Transverse colon (tissue), 4 donors: Measurements from ENCODE around the gene SART3. TPM values are rescaled to one million over a fixed set of nuclear protein-coding genes. Genes with fewer than 3 reads are reported as not detected.

Experiments used
- DNase-seq: peaks from one replicate; pipeline ENCODE4 v3.0.0-alpha.2; 2019
- H3K27ac ChIP-seq, 4 donors: fragments of 200-600 bp; sonication (generic); 2 replicates each; pipeline ENCODE4 v1.5.1; 2016 to 2018; ENCODE audit warnings: inconsistent platforms in 4 of 4
- H3K27me3 ChIP-seq: fragments of 200-600 bp; sonication (generic); 2 replicates; pipeline ENCODE4 v1.5.1; 2017; ENCODE audit warnings: inconsistent platforms
- H3K36me3 ChIP-seq, 4 donors: fragments of 200-600 bp; sonication (generic); 2 replicates each; pipeline ENCODE4 v1.5.1; 2017 to 2019; ENCODE audit warnings: inconsistent platforms in 4 of 4
- H3K4me1 ChIP-seq, 4 donors: fragments of 200-600 bp; sonication (generic); 2 replicates each; pipeline ENCODE4 v1.5.1; 2017 to 2020; ENCODE audit warnings: inconsistent platforms in 4 of 4
- H3K4me3 ChIP-seq, 4 donors: fragments of 200-600 bp; sonication (generic); 1 replicate in 1 of 4; 2 replicates in 3 of 4; pipeline versions ENCODE4 v1.5.1 to v1.6.1; 2017 to 2019; ENCODE audit warnings: inconsistent platforms in 4 of 4
- H3K9me3 ChIP-seq, 2 donors: fragments of 200-600 bp; sonication (generic); 2 replicates each; pipeline ENCODE4 v1.5.1; 2017 to 2019; ENCODE audit warnings: inconsistent platforms in 2 of 2
- CTCF ChIP-seq, 5 experiments: fragments of 200-600 bp in 3 of 5; fragments of 450-650 bp in 2 of 5; sonication (generic) in 3 of 5; IDR thresholded peaks; 1 replicate in 2 of 5; 2 replicates in 3 of 5; pipeline ENCODE4 v1.5.1; 2016 to 2017; ENCODE audit warnings: antibody characterized with exemption in 5 of 5, inconsistent platforms in 3 of 5, mild to moderate bottlenecking in 2 of 5, moderate library complexity in 1 of 5
- EP300 ChIP-seq: sonication (generic); formaldehyde crosslinking; IDR thresholded peaks from one replicate; pipeline ENCODE4 v1.6.1; 2017; ENCODE audit warnings: antibody characterized with exemption, low read depth
- POLR2A ChIP-seq: fragments of 450-650 bp; IDR thresholded peaks from one replicate; pipeline ENCODE4 v1.6.1; 2016; ENCODE audit warnings: antibody characterized with exemption, mild to moderate bottlenecking, moderate library complexity
- POLR2AphosphoS5 ChIP-seq, 3 donors: sonication (generic); formaldehyde crosslinking; IDR thresholded peaks; one replicate each; pipeline ENCODE4 v1.6.1; 2016; ENCODE audit warnings: antibody characterized with exemption in 3 of 3
- WGBS, 2 donors: methylation state at CpG; one replicate each; pipeline ENCODE4 v1.1.5; 2018; ENCODE audit warnings: low coverage in 1 of 2; 5-methylcytosine and 5-hydroxymethylcytosine counted together
- in situ Hi-C, 4 donors: fragments of 200-750 bp; cut with MboI; loops; one replicate each; pipeline versions ENCODE4 v1.15.0 to v1.15.1; 2017; ENCODE audit warnings: low sequenced_read_pairs in 3 of 4, low pct_ligation_motif_present in 1 of 4, low pct_unique_long_range_greater_than_20kb in 1 of 4
- intact Hi-C: fragments of 100-400 bp; cut with DNase I; formaldehyde crosslinking; loops from one replicate; pipeline ENCODE4 v1.15.1; 2023; ENCODE audit warnings: low total_unique reads
- total RNA-seq, 4 donors: library from RNA; depleted of rRNA; stranded (reverse); fragments of >200 nt; gene quantifications; one replicate each; pipeline ENCODE4 v1.1.0, GENCODE V29; 2016

Gene SART3
- total RNA-seq, 4 donors from 2014 or later: 25.3 to 177 (median 77.4) TPM

GRCh38 chr12:108568338-108569154, 7.6 kb upstream of the SART3 start:
- in situ Hi-C loops (loop anchor here in 3 of 4 donors (5.0 to 25.0 kb wide), 4 partner anchors 46 to 519 kb away; partner anchors contain the start of genes ALKBH2 (in 2 of the 3) and UNG (in 2 of the 3)), intact Hi-C loops (loop anchor here (10.0 kb wide), 1 partner anchor 1614 kb away; the partner anchor contains the start of gene TMEM263)
- WGBS, 2 donors: 62 to 79% methylated on average over 8 to 10 of the region's 10 CpGs
- Histone ChIP-seq H3K36me3 (peaks cover 0 to 51% (median 20%) of the 10 kb centered on the region in 4 donors), H3K27ac (peak overlapping the region; percentile 53 to 74 (median 63)), H3K9me3 (no peaks in the 10 kb centered on the region), H3K4me1 (peaks cover 7 to 65% (median 18%) of the 10 kb centered on the region in 4 donors), H3K27me3 (no peaks in the 10 kb centered on the region), H3K4me3 (no peak overlapping the region)
- peak; percentile 57 for DNase-seq
- no peak for TF ChIP-seq EP300
- peak in 1 of 3 donors; percentile 16 for TF ChIP-seq POLR2AphosphoS5 (IDR thresholded peaks at IDR 0.05)
- no peak for TF ChIP-seq POLR2A
- no peak for TF ChIP-seq CTCF (IDR thresholded peaks at IDR 0.05)

- peak overlapping the region; percentile 53 to 74 (median 63) for H3K27ac ChIP-seq
- TF ChIP-seq POLR2A (no peak), EP300 (no peak), CTCF (IDR thresholded peaks at IDR 0.05) (no peak), POLR2AphosphoS5 (IDR thresholded peaks at IDR 0.05) (no peak)
- H3K27me3 ChIP-seq: no peaks in the 10 kb centered on the region
- in situ Hi-C loops: loop anchor here in 3 of 4 donors (5.0 to 25.0 kb wide), 4 partner anchors 47 to 520 kb away; partner anchors contain the start of genes ALKBH2 (in 2 of the 3) and UNG (in 2 of the 3)
- WGBS, 2 donors: 42 to 59% methylated on average over 6 to 7 of the region's 7 CpGs
- DNase-seq: no peak
- peaks cover 6 to 60% (median 20%) of the 10 kb centered on the region in 4 donors for H3K4me1 ChIP-seq
- H3K4me3 ChIP-seq: no peak overlapping the region
- no peaks in the 10 kb centered on the region for H3K9me3 ChIP-seq
- intact Hi-C loops: loop anchor here (10.0 kb wide), 1 partner anchor 1613 kb away; the partner anchor contains the start of gene TMEM263
- H3K36me3 ChIP-seq: peaks cover 0 to 51% (median 20%) of the 10 kb centered on the region in 4 donors
These were observed 6.7 kb upstream of the SART3 start for GRCh38 chr12:108567406-108568337.

- H3K4me1 ChIP-seq: peaks cover 4 to 53% (median 20%) of the 10 kb centered on the region in 4 donors
- no peak overlapping the region for H3K4me3 ChIP-seq
- intact Hi-C loops: loop anchor here (10.0 kb wide), 1 partner anchor 1612 kb away; the partner anchor contains the start of gene TMEM263
- peak overlapping the region; percentile 53 to 74 (median 63) for H3K27ac ChIP-seq
- peaks cover 0 to 51% (median 20%) of the 10 kb centered on the region in 4 donors for H3K36me3 ChIP-seq
- H3K9me3 ChIP-seq: no peaks in the 10 kb centered on the region
- in situ Hi-C loops: loop anchor here in 3 of 4 donors (5.0 to 25.0 kb wide), 4 partner anchors 48 to 521 kb away; partner anchors contain the start of genes ALKBH2 (in 2 of the 3) and UNG (in 2 of the 3)
- DNase-seq: no peak
- H3K27me3 ChIP-seq: no peaks in the 10 kb centered on the region
- TF ChIP-seq EP300: no peak
- TF ChIP-seq POLR2A: no peak
- TF ChIP-seq POLR2AphosphoS5 (IDR thresholded peaks at IDR 0.05): no peak
- no peak for TF ChIP-seq CTCF (IDR thresholded peaks at IDR 0.05)
- WGBS, 2 donors: 88% methylated on average over 4 of the region's 4 CpGs; no CpG with 5 or more reads in 1 of the 2 donors
These were observed 5.5 kb upstream of the SART3 start for GRCh38 chr12:108566452-108566851.
